Liver (tissue), 9 donors: ENCODE results near the gene TMEM123. TPM values are rescaled to one million over a fixed set of nuclear protein-coding genes. Genes with fewer than 3 reads are reported as not detected.

Experiments
- DNase-seq: peaks from one replicate; pipeline ENCODE4 v3.0.0-alpha.2; 2017; ENCODE audit warnings: low spot score
- H3K27ac ChIP-seq, 2 donors: one replicate each; pipeline ENCODE4 v1.7.0; 2013; ENCODE audit warnings: inconsistent platforms in 2 of 2, low read length in 2 of 2, control low read depth in 1 of 2, low read depth in 1 of 2, mild to moderate bottlenecking in 1 of 2
- H3K27me3 ChIP-seq, 4 donors: one replicate each; pipeline versions ENCODE4 v1.6.1 to v1.7.0; 2013; ENCODE audit warnings: low read length in 3 of 4, inconsistent platforms in 1 of 4, mild to moderate bottlenecking in 1 of 4, moderate library complexity in 1 of 4; ENCODE audit not compliant: control insufficient read depth in 4 of 4, insufficient read depth in 4 of 4
- H3K36me3 ChIP-seq, 4 donors: one replicate each; pipeline versions ENCODE4 v1.6.1 to v1.7.0; 2013; ENCODE audit warnings: low read length in 3 of 4, mild to moderate bottlenecking in 3 of 4, low read depth in 1 of 4, moderate library complexity in 1 of 4; ENCODE audit not compliant: control insufficient read depth in 4 of 4, insufficient read depth in 3 of 4
- H3K4me1 ChIP-seq, 4 donors: one replicate each; pipeline versions ENCODE4 v1.6.1 to v1.7.0; 2013; ENCODE audit warnings: low read length in 3 of 4, mild to moderate bottlenecking in 3 of 4, moderate library complexity in 1 of 4; ENCODE audit not compliant: control insufficient read depth in 4 of 4, insufficient read depth in 4 of 4
- H3K4me3 ChIP-seq, 3 donors: one replicate each; pipeline versions ENCODE4 v1.6.1 to v1.7.0; 2013; ENCODE audit warnings: low read length in 3 of 3, control low read depth in 1 of 3, low read depth in 1 of 3, mild to moderate bottlenecking in 1 of 3
- H3K9ac ChIP-seq, 2 donors: one replicate each; pipeline ENCODE4 v1.7.0; 2013; ENCODE audit warnings: low read length in 2 of 2, mild to moderate bottlenecking in 2 of 2, moderate library complexity in 2 of 2, control low read depth in 1 of 2, low read depth in 1 of 2
- H3K9me3 ChIP-seq, 4 donors: one replicate each; pipeline versions ENCODE4 v1.6.1 to v1.7.0; 2013; ENCODE audit warnings: low read length in 3 of 4; ENCODE audit not compliant: control insufficient read depth in 4 of 4
- FOXA1 ChIP-seq: IDR thresholded peaks from 2 replicates; pipeline ENCODE4 v1.6.1; 2016; ENCODE audit warnings: antibody characterized with exemption
- FOXA2 ChIP-seq: IDR thresholded peaks from 2 replicates; pipeline ENCODE4 v1.6.1; 2016; ENCODE audit warnings: antibody characterized with exemption
- GABPA ChIP-seq, 2 donors: IDR thresholded peaks in 1 of 2; conservative IDR thresholded peaks in 1 of 2; 2 replicates each; pipeline ENCODE4 v1.6.1; 2016; ENCODE audit warnings: antibody characterized with exemption in 2 of 2, mild to moderate bottlenecking in 1 of 2, moderate library complexity in 1 of 2
- HNF4A ChIP-seq, 2 donors: conservative IDR thresholded peaks; 2 replicates each; pipeline ENCODE4 v1.6.1; 2016; ENCODE audit warnings: antibody characterized with exemption in 2 of 2, mild to moderate bottlenecking in 2 of 2
- HNF4G ChIP-seq: IDR thresholded peaks from 2 replicates; pipeline ENCODE4 v1.6.1; 2016; ENCODE audit warnings: antibody characterized with exemption
- JUND ChIP-seq, 2 donors: IDR thresholded peaks; 2 replicates each; pipeline ENCODE4 v1.6.1; 2016; ENCODE audit warnings: antibody characterized with exemption in 2 of 2
- MAX ChIP-seq: IDR thresholded peaks from 2 replicates; pipeline ENCODE4 v1.6.1; 2016; ENCODE audit warnings: antibody characterized with exemption
- RAD21 ChIP-seq, 2 donors: IDR thresholded peaks; 2 replicates each; pipeline ENCODE4 v1.6.1; 2016; ENCODE audit warnings: antibody characterized with exemption in 2 of 2, mild to moderate bottlenecking in 2 of 2
- RXRA ChIP-seq, 2 donors: IDR thresholded peaks; 2 replicates each; pipeline ENCODE4 v1.6.1; 2017 to 2018; ENCODE audit warnings: antibody characterized with exemption in 2 of 2, mild to moderate bottlenecking in 1 of 2
- SP1 ChIP-seq: IDR thresholded peaks from 2 replicates; pipeline ENCODE4 v1.6.1; 2018; ENCODE audit warnings: antibody characterized with exemption, mild to moderate bottlenecking
- TAF1 ChIP-seq: conservative IDR thresholded peaks from 2 replicates; pipeline ENCODE4 v1.6.1; 2016; ENCODE audit warnings: antibody characterized with exemption, mild to moderate bottlenecking
- YY1 ChIP-seq: IDR thresholded peaks from 2 replicates; pipeline ENCODE4 v1.6.1; 2016; ENCODE audit warnings: antibody characterized with exemption, mild to moderate bottlenecking
- WGBS: extraction: QIAGEN DNeasy Blood & Tissue Kit; methylation state at CpG from one replicate; pipeline ENCODE4 v1.1.7; 2013; 5-methylcytosine and 5-hydroxymethylcytosine counted together
- polyA plus RNA-seq, 2 donors: library from polyadenylated mRNA; stranded (reverse) in 1 of 2; unstranded in 1 of 2; fragments of 200-250 nt in 1 of 2; fragments of >200 nt in 1 of 2; fragmentation: Nextera tagmentation in 1 of 2; extraction: Ambion mirVana in 1 of 2; gene quantifications; one replicate each; pipeline versions ENCODE4 v1.2.1 to v1.2.3, GENCODE V29; 2013 to 2015
- total RNA-seq, 2 donors: library from RNA; depleted of rRNA; stranded (reverse); fragments of >200 nt; gene quantifications; one replicate each; pipeline ENCODE4 v1.2.3, GENCODE V29; 2014
- TF ChIP-seq, protein P1 (sequence below): fragments of 150-350 bp; IDR thresholded peaks from 2 replicates; pipeline ENCODE4 v1.5.1; 2017; ENCODE audit warnings: improper control_type of control experiment, low read depth, low read length; ENCODE audit not compliant: missing input control
- TF ChIP-seq, protein P2 (sequence below): IDR thresholded peaks from 2 replicates; pipeline ENCODE4 v1.6.1; 2016; ENCODE audit warnings: antibody characterized with exemption
- TF ChIP-seq, protein P3 (sequence below): IDR thresholded peaks from 2 replicates; pipeline ENCODE4 v1.6.1; 2016; ENCODE audit warnings: antibody characterized with exemption, mild to moderate bottlenecking
- donor health status: healthy.
- donor health status: healthy.
- donor health status: healthy.
- donor health status: healthy.
- donor health status: healthy.

TMEM123 gene
- total and polyA plus RNA-seq, 4 donors, result 101 to 140 (median 107) TPM

DNA sequence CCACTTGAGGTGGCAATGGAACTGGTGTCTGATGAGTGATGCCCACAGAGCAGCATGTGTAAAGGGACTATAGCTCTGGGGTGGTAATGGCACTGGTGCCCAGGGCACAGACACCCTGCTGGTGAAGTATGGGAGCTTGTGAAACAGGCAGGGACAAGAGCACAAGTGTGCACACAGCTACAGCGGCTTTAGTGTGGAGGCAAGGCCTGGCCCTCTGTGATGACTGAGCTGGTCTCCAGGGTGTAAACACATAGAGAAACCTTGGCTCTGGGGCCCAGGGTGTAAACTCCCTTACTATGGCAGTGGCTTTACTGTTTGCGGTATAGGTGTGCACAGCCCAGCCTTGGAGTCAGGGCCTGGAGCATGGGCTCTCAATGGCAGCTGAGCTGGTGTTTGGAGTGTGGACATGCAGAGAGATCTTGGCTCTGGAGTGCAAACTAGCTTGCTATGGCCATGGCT lies 59.3 kb downstream of the TMEM123 start:
- peaks cover 3 to 28% (median 18%) of the 10 kb centered on the region in 4 donors for H3K36me3 ChIP-seq
- TF ChIP-seq SP1 (no peak), FOXA2 (no peak), HNF4G (no peak), MAX (no peak), RAD21 (IDR thresholded peaks at IDR 0.05) (no peak), FOXA1 (no peak), HNF4A (conservative IDR thresholded peaks at IDR 0.05) (no peak), TAF1 (no peak)
- TF ChIP-seq, protein P1, sequence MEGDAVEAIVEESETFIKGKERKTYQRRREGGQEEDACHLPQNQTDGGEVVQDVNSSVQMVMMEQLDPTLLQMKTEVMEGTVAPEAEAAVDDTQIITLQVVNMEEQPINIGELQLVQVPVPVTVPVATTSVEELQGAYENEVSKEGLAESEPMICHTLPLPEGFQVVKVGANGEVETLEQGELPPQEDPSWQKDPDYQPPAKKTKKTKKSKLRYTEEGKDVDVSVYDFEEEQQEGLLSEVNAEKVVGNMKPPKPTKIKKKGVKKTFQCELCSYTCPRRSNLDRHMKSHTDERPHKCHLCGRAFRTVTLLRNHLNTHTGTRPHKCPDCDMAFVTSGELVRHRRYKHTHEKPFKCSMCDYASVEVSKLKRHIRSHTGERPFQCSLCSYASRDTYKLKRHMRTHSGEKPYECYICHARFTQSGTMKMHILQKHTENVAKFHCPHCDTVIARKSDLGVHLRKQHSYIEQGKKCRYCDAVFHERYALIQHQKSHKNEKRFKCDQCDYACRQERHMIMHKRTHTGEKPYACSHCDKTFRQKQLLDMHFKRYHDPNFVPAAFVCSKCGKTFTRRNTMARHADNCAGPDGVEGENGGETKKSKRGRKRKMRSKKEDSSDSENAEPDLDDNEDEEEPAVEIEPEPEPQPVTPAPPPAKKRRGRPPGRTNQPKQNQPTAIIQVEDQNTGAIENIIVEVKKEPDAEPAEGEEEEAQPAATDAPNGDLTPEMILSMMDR, result no peak
- no peaks in the 10 kb centered on the region for H3K4me1 ChIP-seq
- H3K27ac ChIP-seq, result no peak overlapping the region
- WGBS, result 94% methylated on average over 2 of the region's 2 CpGs
- H3K9me3 ChIP-seq, result no peaks in the 10 kb centered on the region
- no peak overlapping the region for H3K9ac ChIP-seq
- no peak overlapping the region for H3K4me3 ChIP-seq
- no peak for DNase-seq
- H3K27me3 ChIP-seq, result no peaks in the 10 kb centered on the region

GRCh38 chr11:102391549-102392237 lies 60.9 kb downstream of the TMEM123 start:
- Histone ChIP-seq H3K9me3 (no peaks in the 10 kb centered on the region), H3K27ac (no peak overlapping the region), H3K9ac (no peak overlapping the region), H3K36me3 (peaks cover 3 to 27% (median 14%) of the 10 kb centered on the region in 4 donors), H3K4me3 (no peak overlapping the region), H3K4me1 (no peaks in the 10 kb centered on the region), H3K27me3 (no peaks in the 10 kb centered on the region)
- WGBS, result 88% methylated on average over 4 of the region's 4 CpGs
- DNase-seq, result no peak
- TF ChIP-seq HNF4G (no peak), TAF1 (no peak), SP1 (no peak), FOXA1 (no peak), GABPA (IDR thresholded peaks at IDR 0.05 in 1 of 2, conservative IDR thresholded peaks at IDR 0.05 in 1 of 2) (no peak), JUND (IDR thresholded peaks at IDR 0.05) (no peak)
- TF ChIP-seq, protein P2, sequence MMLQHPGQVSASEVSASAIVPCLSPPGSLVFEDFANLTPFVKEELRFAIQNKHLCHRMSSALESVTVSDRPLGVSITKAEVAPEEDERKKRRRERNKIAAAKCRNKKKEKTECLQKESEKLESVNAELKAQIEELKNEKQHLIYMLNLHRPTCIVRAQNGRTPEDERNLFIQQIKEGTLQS, result no peak

GRCh38 chr11:102390667-102391465 lies 61.7 kb downstream of the TMEM123 start:
- H3K27ac ChIP-seq, result no peak overlapping the region
- no peak overlapping the region for H3K9ac ChIP-seq
- H3K9me3 ChIP-seq, result no peaks in the 10 kb centered on the region
- TF ChIP-seq RAD21 (IDR thresholded peaks at IDR 0.05) (peak; percentile 92 to 96), MAX (no peak), HNF4A (conservative IDR thresholded peaks at IDR 0.05) (no peak), FOXA1 (no peak), RXRA (IDR thresholded peaks at IDR 0.05) (peak in 1 of 2 donors; percentile 26), YY1 (no peak)
- TF ChIP-seq, protein P3, sequence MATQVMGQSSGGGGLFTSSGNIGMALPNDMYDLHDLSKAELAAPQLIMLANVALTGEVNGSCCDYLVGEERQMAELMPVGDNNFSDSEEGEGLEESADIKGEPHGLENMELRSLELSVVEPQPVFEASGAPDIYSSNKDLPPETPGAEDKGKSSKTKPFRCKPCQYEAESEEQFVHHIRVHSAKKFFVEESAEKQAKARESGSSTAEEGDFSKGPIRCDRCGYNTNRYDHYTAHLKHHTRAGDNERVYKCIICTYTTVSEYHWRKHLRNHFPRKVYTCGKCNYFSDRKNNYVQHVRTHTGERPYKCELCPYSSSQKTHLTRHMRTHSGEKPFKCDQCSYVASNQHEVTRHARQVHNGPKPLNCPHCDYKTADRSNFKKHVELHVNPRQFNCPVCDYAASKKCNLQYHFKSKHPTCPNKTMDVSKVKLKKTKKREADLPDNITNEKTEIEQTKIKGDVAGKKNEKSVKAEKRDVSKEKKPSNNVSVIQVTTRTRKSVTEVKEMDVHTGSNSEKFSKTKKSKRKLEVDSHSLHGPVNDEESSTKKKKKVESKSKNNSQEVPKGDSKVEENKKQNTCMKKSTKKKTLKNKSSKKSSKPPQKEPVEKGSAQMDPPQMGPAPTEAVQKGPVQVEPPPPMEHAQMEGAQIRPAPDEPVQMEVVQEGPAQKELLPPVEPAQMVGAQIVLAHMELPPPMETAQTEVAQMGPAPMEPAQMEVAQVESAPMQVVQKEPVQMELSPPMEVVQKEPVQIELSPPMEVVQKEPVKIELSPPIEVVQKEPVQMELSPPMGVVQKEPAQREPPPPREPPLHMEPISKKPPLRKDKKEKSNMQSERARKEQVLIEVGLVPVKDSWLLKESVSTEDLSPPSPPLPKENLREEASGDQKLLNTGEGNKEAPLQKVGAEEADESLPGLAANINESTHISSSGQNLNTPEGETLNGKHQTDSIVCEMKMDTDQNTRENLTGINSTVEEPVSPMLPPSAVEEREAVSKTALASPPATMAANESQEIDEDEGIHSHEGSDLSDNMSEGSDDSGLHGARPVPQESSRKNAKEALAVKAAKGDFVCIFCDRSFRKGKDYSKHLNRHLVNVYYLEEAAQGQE, result peak; percentile 23
- TF ChIP-seq, protein P1, result peak; percentile 94
- WGBS, result 63% methylated on average over 12 of the region's 12 CpGs
- H3K4me1 ChIP-seq, result no peaks in the 10 kb centered on the region
- H3K4me3 ChIP-seq, result no peak overlapping the region
- H3K27me3 ChIP-seq, result no peaks in the 10 kb centered on the region
- DNase-seq, result peak; percentile 72
- H3K36me3 ChIP-seq, result peaks cover 3 to 25% (median 13%) of the 10 kb centered on the region in 4 donors
